ENCODE data around the gene TRIM28. TPM values are rescaled to one million over a fixed set of nuclear protein-coding genes. Genes with fewer than 3 reads are reported as not detected.

The TRIM28 gene
- polyA plus RNA-seq, 3 donors, result 16.2 to 234 (median 35.0) TPM

DNA sequence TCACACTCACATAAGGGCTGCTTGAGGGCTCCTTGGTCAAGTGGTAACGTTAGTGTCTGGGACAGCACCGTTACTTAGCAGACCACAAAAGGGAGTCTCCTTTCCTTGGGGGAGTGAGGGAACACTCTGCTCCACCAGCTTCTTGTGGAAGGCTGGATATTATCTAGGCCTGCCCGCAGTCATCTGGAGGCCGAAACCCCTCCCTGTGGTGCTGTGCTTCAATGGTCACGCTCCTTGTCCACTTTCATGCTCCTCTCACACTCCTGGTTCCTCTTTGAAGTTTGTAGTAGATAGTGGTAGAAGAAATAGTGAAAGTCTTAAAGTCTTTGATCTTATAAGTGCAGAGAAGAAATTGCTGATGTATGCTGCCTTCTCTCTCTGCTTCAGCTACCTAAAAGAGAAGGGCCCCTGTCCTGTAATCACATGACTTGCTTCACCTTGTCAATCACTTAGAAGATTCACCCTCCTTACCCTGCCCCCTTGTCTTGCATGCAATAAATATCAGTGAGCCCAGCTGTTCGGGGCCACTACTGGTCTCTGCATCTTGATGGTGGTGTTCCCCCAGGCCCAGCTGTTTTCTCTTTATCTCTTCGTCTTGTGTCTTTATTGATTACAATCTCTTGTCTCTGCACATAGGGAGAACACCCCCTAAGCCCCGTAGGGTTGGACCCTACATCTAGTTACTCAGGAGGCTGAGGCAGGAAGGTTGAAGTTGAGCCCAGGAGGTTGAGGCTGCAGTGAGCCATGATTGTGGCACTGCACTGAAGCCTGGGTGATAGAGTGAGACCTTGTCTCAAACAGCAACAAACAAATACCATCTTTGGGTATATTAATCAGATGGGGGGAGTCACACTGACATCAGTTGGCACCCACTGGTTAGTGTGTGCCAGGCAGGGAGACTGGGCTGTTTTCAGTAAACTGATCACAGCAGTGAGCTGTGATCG, 40.9 kb downstream of the TRIM28 start:
- Mint-ChIP-seq H3K9me3 (peaks cover 0 to 1% (median 0%) of the 10 kb centered on the region in 7 donors), H3K4me1 (peaks cover 6% of the 10 kb centered on the region), H3K27ac (peak overlapping the region in 4 of 7 donors; percentile 48 to 68 (median 60)), H3K27me3 (ENCODE audit: low read depth in 3 of 3) (peaks cover 0 to 5% (median 3%) of the 10 kb centered on the region in 3 donors), H3K36me3 (peaks cover 22 to 37% of the 10 kb centered on the region in 2 donors), H3K4me3 (no peak overlapping the region)
- H2AFZ ChIP-seq (ENCODE audit: insufficient read depth, low read depth, low read length, poor library complexity, severe bottlenecking), result no peak overlapping the region
- no peak overlapping the region for H3K27ac ChIP-seq (ENCODE audit: low read depth in 1 of 2, low read length in 2 of 2)
- no CpG with 5 or more reads among the region's 9 CpGs for WGBS (ENCODE audit: insufficient coverage)
- DNase-seq, result peak in 1 of 3 donors; percentile 0
- intact Hi-C loops (cut with micrococcal nuclease), result no loop called here
- no peak overlapping the region for H3K4me3 ChIP-seq (replicated peaks in 1 of 3; ENCODE audit: low read depth in 2 of 3, low read length in 3 of 3)
- no peaks in the 10 kb centered on the region for H3K9me3 ChIP-seq (replicated peaks in 1 of 2; ENCODE audit: control insufficient read depth in 1 of 2, insufficient read depth in 1 of 2, low read length in 2 of 2)
- no peak overlapping the region for H3K9ac ChIP-seq (ENCODE audit: insufficient read depth, low read length, poor library complexity, severe bottlenecking)
- peaks cover 12 to 27% of the 10 kb centered on the region in 2 donors for H3K36me3 ChIP-seq (replicated peaks in 1 of 2; ENCODE audit: control insufficient read depth in 1 of 2, insufficient read depth in 2 of 2, low read length in 2 of 2)
- H3K4me1 ChIP-seq (ENCODE audit: control insufficient read depth in 1 of 2, insufficient read depth in 2 of 2, low read length in 2 of 2), result peaks cover 0 to 2% of the 10 kb centered on the region in 2 donors
- H4K20me1 ChIP-seq (ENCODE audit: insufficient read depth, low read length), result peaks cover 6% of the 10 kb centered on the region
- H3K4me2 ChIP-seq (replicated peaks; ENCODE audit: extremely low read depth, low read length, poor library complexity, severe bottlenecking), result no peak overlapping the region
- no peaks in the 10 kb centered on the region for H3K79me2 ChIP-seq (ENCODE audit: insufficient read depth, low read length)
- no peaks in the 10 kb centered on the region for H3K27me3 ChIP-seq (ENCODE audit: control insufficient read depth in 2 of 2, insufficient read depth in 2 of 2, low read length in 2 of 2)
- no peak for TF ChIP-seq CTCF (IDR thresholded peaks at IDR 0.05)

GRCh38 chr19:58585442-58586132, 41.7 kb downstream of the TRIM28 start:
- Histone ChIP-seq H3K4me3 (replicated peaks in 1 of 3; ENCODE audit: low read depth in 2 of 3, low read length in 3 of 3) (no peak overlapping the region), H3K9me3 (replicated peaks in 1 of 2; ENCODE audit: control insufficient read depth in 1 of 2, insufficient read depth in 1 of 2, low read length in 2 of 2) (no peaks in the 10 kb centered on the region), H3K79me2 (ENCODE audit: insufficient read depth, low read length) (no peaks in the 10 kb centered on the region), H3K4me1 (ENCODE audit: control insufficient read depth in 1 of 2, insufficient read depth in 2 of 2, low read length in 2 of 2) (peaks cover 0 to 2% of the 10 kb centered on the region in 2 donors), H3K36me3 (replicated peaks in 1 of 2; ENCODE audit: control insufficient read depth in 1 of 2, insufficient read depth in 2 of 2, low read length in 2 of 2) (peaks cover 12 to 27% of the 10 kb centered on the region in 2 donors), H2AFZ (ENCODE audit: insufficient read depth, low read depth, low read length, poor library complexity, severe bottlenecking) (no peak overlapping the region), H3K4me2 (replicated peaks; ENCODE audit: extremely low read depth, low read length, poor library complexity, severe bottlenecking) (no peak overlapping the region), H3K9ac (ENCODE audit: insufficient read depth, low read length, poor library complexity, severe bottlenecking) (no peak overlapping the region), H3K27me3 (ENCODE audit: control insufficient read depth in 2 of 2, insufficient read depth in 2 of 2, low read length in 2 of 2) (no peaks in the 10 kb centered on the region), H4K20me1 (ENCODE audit: insufficient read depth, low read length) (peaks cover 6% of the 10 kb centered on the region), H3K27ac (ENCODE audit: low read depth in 1 of 2, low read length in 2 of 2) (no peak overlapping the region)
- H3K36me3 Mint-ChIP-seq, result peaks cover 22 to 37% of the 10 kb centered on the region in 2 donors
- H3K27ac Mint-ChIP-seq, result peak overlapping the region in 4 of 7 donors; percentile 31 to 68 (median 60)
- TF ChIP-seq CTCF (IDR thresholded peaks at IDR 0.05), result no peak
- intact Hi-C loops (cut with micrococcal nuclease), result no loop called here
- no peak overlapping the region for H3K4me3 Mint-ChIP-seq
- peaks cover 0 to 5% (median 3%) of the 10 kb centered on the region in 3 donors for H3K27me3 Mint-ChIP-seq (ENCODE audit: low read depth in 3 of 3)
- 100% methylated on average over 1 of the region's 6 CpGs for WGBS (ENCODE audit: insufficient coverage)
- H3K9me3 Mint-ChIP-seq, result peaks cover 0 to 1% (median 0%) of the 10 kb centered on the region in 7 donors
- peak in 1 of 3 donors; percentile 1 for DNase-seq
- H3K4me1 Mint-ChIP-seq, result peaks cover 4% of the 10 kb centered on the region
